HepG2 (cell line): ENCODE data around the gene GGA3. TPM values are rescaled to one million over a fixed set of nuclear protein-coding genes. Genes with fewer than 3 reads are reported as not detected.

Experiments
- ERF ChIP-seq: IDR thresholded peaks from 2 replicates; pipeline ENCODE4 v1.6.1; 2018; ENCODE audit warnings: missing biosample characterization, missing genetic modification reagents
- FOSL2 ChIP-seq: sonication (generic); formaldehyde crosslinking; IDR thresholded peaks from 2 replicates; pipeline ENCODE4 v1.4.0; 2020; ENCODE audit warnings: missing genetic modification reagents
- GMEB1 ChIP-seq: sonication (generic); formaldehyde crosslinking; IDR thresholded peaks from 2 replicates; pipeline ENCODE4 v1.5.1; 2020; ENCODE audit warnings: missing genetic modification reagents, mild to moderate bottlenecking, borderline replicate concordance
- ISL2 ChIP-seq: sonication (generic); formaldehyde crosslinking; IDR thresholded peaks from 2 replicates; pipeline ENCODE4 v1.5.0; 2020; ENCODE audit warnings: missing genetic modification reagents
- MAFG ChIP-seq: sonication (generic); formaldehyde crosslinking; IDR thresholded peaks from 2 replicates; pipeline ENCODE4 v1.5.1; 2020; ENCODE audit warnings: mild to moderate bottlenecking, missing genetic modification reagents
- MBD4 ChIP-seq: IDR thresholded peaks from 2 replicates; pipeline ENCODE4 v1.6.1; 2012; ENCODE audit warnings: low read length, inconsistent platforms, borderline replicate concordance
- MEIS1 ChIP-seq: sonication (generic); formaldehyde crosslinking; IDR thresholded peaks from 2 replicates; pipeline ENCODE4 v1.9.0; 2021; ENCODE audit warnings: mild to moderate bottlenecking, missing genetic modification reagents, moderate library complexity, borderline replicate concordance
- MLX ChIP-seq: IDR thresholded peaks from 2 replicates; pipeline ENCODE4 v1.6.1; 2016
- MXI1 ChIP-seq: IDR thresholded peaks from 3 replicates; pipeline ENCODE4 v1.6.1; 2012; ENCODE audit warnings: low read depth, low read length, inconsistent platforms, borderline replicate concordance
- NFIC ChIP-seq: IDR thresholded peaks from 2 replicates; pipeline ENCODE4 v1.6.1; 2012; ENCODE audit warnings: mild to moderate bottlenecking, low read length, inconsistent platforms
- PHF21A ChIP-seq: sonication (generic); formaldehyde crosslinking; IDR thresholded peaks from 2 replicates; pipeline ENCODE4 v1.5.0; 2020; ENCODE audit warnings: mild to moderate bottlenecking, missing genetic modification reagents
- POLR2G ChIP-seq: fragments of 200-400 bp; formaldehyde crosslinking; IDR thresholded peaks from 2 replicates; pipeline ENCODE4 v1.6.1; 2018; ENCODE audit warnings: mild to moderate bottlenecking, low read depth, low read length, moderate library complexity
- RAD21 ChIP-seq: fragments of 450-650 bp; formaldehyde crosslinking; IDR thresholded peaks from 2 replicates; pipeline ENCODE4 v1.5.0; 2020; ENCODE audit warnings: mild to moderate bottlenecking
- RBAK ChIP-seq: sonication (generic); formaldehyde crosslinking; IDR thresholded peaks from 2 replicates; pipeline ENCODE4 v1.5.1; 2020; ENCODE audit warnings: mild to moderate bottlenecking, missing genetic modification reagents
- RBM39 ChIP-seq: fragments of 200-400 bp; formaldehyde crosslinking; IDR thresholded peaks from one replicate; pipeline ENCODE4 v1.6.1; 2018; ENCODE audit warnings: antibody characterized with exemption, mild to moderate bottlenecking, low read depth, low read length; ENCODE audit not compliant: poor library complexity, severe bottlenecking
- RNF219 ChIP-seq: sonication (generic); formaldehyde crosslinking; IDR thresholded peaks from 2 replicates; pipeline ENCODE4 v1.5.0; 2020; ENCODE audit warnings: mild to moderate bottlenecking, missing genetic modification reagents
- RXRB ChIP-seq: IDR thresholded peaks from 2 replicates; pipeline ENCODE4 v1.6.1; 2016; ENCODE audit warnings: borderline replicate concordance, missing genetic modification reagents, missing compliant biosample characterization
- SIX4 ChIP-seq: sonication (generic); formaldehyde crosslinking; IDR thresholded peaks from 2 replicates; pipeline ENCODE4 v1.4.0; 2020; ENCODE audit warnings: missing genetic modification reagents
- SP5 ChIP-seq: IDR thresholded peaks from 2 replicates; pipeline ENCODE4 v1.6.1; 2016; ENCODE audit warnings: low read depth, borderline replicate concordance
- U2AF2 ChIP-seq: fragments of 200-400 bp; formaldehyde crosslinking; IDR thresholded peaks from 2 replicates; pipeline ENCODE4 v1.6.1; 2017; ENCODE audit warnings: low read depth, mild to moderate bottlenecking, low read length
- ZNF34 ChIP-seq: sonication (generic); formaldehyde crosslinking; IDR thresholded peaks from 2 replicates; pipeline ENCODE4 v1.4.0; 2020; ENCODE audit warnings: mild to moderate bottlenecking, missing genetic modification reagents, borderline replicate concordance
- ZNF687 ChIP-seq: sonication (generic); formaldehyde crosslinking; IDR thresholded peaks from 2 replicates; pipeline ENCODE4 v1.5.1; 2020; ENCODE audit warnings: mild to moderate bottlenecking, missing genetic modification reagents, moderate library complexity
- polyA plus RNA-seq, 8 experiments: library from polyadenylated mRNA; depleted of rRNA in 3 of 8; stranded (reverse) in 7 of 8; unstranded in 1 of 8; fragments of >200 nt; fragmentation: Illumina TruSeq in 4 of 8; extraction: Trizol in 4 of 8; gene quantifications; 2 replicates each; pipeline versions ENCODE4 v1.2.1 to v1.2.3, GENCODE V29; 2011 to 2016; ENCODE audit warnings: low read depth in 4 of 8, missing spikeins in 1 of 8, mixed read lengths in 1 of 8; ENCODE audit not compliant: insufficient read depth in 1 of 8
- total RNA-seq, 5 experiments: library from RNA; depleted of rRNA; stranded (reverse); fragments of >200 nt; fragmentation: Illumina TruSeq; extraction: Trizol; gene quantifications; 2 replicates each; pipeline ENCODE4 v1.2.3, GENCODE V29; 2016; ENCODE audit warnings: low read depth in 1 of 5

Gene GGA3
- total and polyA plus RNA-seq, 2 of the 13 experiments (the other 11 are each of a cell fraction or from before 2014, with no cell fraction given): 28.4 to 43.7 TPM

- peak; percentile 93 for TF ChIP-seq ZNF687 (CRISPR knock-in tag)
- peak; percentile 86 for TF ChIP-seq RBAK (CRISPR knock-in tag)
- TF ChIP-seq NFIC: no peak; the same call in 1 of the 2 replicates
- no peak for TF ChIP-seq RNF219 (CRISPR knock-in tag)
- TF ChIP-seq U2AF2: no peak
- peak; percentile 51 for TF ChIP-seq FOSL2 (CRISPR knock-in tag)
- peak; percentile 61; the same call in 1 of the 3 replicates for TF ChIP-seq MXI1
- TF ChIP-seq GMEB1 (CRISPR knock-in tag): peak; percentile 63; the same call in 1 of the 2 replicates
- TF ChIP-seq SIX4 (CRISPR knock-in tag): no peak
- TF ChIP-seq ISL2 (CRISPR knock-in tag): no peak
- no peak for TF ChIP-seq MAFG (CRISPR knock-in tag)
- TF ChIP-seq MLX (CRISPR knock-in tag): no peak
- peak; percentile 72 for TF ChIP-seq POLR2G
- TF ChIP-seq RBM39: peak; percentile 90
- 0 out of 2 replicates have a peak, but pooled peaks have one; percentile 12 for TF ChIP-seq ZNF34
- TF ChIP-seq MBD4: no peak
- peak; percentile 88 for TF ChIP-seq ERF
- TF ChIP-seq RAD21 (CRISPR knock-in tag): peak; percentile 85
- TF ChIP-seq RXRB (CRISPR knock-in tag): peak; percentile 83
- peak; percentile 40; the same call in 1 of the 2 replicates for TF ChIP-seq PHF21A
- no peak; the same call in 1 of the 2 replicates for TF ChIP-seq MEIS1
- peak; percentile 48; the same call in 1 of the 2 replicates for TF ChIP-seq SP5
Measured at GRCh38 chr17:75267411-75268232, 6.2 kb upstream of the GGA3 start (continued).
